Activated naive CD8-positive, alpha-beta T cell treated with anti-CD3 and anti-CD28 coated beads, Interleukin-2, amount 50 U/mL, for 16 hours (primary cell): ENCODE data around the gene IQSEC1.
"Not testable (repeated sequence)": the region's sequence is repeated elsewhere in the genome, so short reads cannot be mapped to it uniquely, and the experiment has no call there.

Source experiments
- DNase-seq: peaks from one replicate; pipeline ENCODE4 v3.0.0-alpha.2; 2020; ENCODE audit warnings: low read depth, low spot score

Gene IQSEC1

DNA sequence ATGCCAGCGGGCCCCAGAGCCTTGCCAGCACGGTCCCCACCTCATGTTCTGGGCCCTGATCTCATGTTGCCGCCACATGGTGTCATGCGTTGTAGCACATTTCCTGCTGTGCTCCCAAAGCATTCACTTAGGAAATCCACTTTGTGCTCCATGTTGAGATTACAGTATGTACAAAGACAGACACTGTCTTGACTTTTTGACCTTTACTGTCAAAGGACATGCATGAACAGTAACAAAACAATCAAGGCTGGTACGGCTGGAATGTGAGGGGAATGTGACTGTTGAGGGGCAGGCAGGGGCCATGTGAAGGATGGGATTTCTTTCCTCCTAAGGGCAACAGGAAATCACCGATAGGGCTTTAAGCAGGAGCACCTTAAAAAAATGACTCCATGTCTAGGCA is 178.6 kb downstream of the IQSEC1 start:
- DNase-seq = no peak

- DNase-seq = no peak
Observed at GRCh38 chr3:12893852-12894251, 179.4 kb downstream of the IQSEC1 start.

DNA sequence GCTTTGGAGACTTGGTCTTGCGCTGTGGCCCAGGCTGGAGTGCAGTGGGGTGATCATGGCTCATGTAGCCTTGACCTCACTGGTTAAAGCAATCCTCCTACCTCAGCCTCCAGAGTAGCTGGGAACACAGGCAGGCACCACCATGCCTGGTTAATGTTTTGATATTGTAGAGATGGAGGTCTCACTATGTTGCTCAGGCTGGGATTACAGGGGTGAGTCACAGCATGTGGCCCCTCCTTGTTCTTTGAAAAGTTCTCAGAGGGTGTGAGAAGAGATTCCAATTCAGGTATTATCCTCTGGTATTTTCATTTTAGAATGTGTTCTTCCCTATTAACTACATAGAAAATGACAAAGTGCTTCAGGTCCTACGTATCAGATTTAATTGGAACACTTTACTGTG is 180.0 kb downstream of the IQSEC1 start:
- no peak for DNase-seq

- no peak for DNase-seq
Observed at GRCh38 chr3:12892840-12893189, 180.4 kb downstream of the IQSEC1 start.

DNA sequence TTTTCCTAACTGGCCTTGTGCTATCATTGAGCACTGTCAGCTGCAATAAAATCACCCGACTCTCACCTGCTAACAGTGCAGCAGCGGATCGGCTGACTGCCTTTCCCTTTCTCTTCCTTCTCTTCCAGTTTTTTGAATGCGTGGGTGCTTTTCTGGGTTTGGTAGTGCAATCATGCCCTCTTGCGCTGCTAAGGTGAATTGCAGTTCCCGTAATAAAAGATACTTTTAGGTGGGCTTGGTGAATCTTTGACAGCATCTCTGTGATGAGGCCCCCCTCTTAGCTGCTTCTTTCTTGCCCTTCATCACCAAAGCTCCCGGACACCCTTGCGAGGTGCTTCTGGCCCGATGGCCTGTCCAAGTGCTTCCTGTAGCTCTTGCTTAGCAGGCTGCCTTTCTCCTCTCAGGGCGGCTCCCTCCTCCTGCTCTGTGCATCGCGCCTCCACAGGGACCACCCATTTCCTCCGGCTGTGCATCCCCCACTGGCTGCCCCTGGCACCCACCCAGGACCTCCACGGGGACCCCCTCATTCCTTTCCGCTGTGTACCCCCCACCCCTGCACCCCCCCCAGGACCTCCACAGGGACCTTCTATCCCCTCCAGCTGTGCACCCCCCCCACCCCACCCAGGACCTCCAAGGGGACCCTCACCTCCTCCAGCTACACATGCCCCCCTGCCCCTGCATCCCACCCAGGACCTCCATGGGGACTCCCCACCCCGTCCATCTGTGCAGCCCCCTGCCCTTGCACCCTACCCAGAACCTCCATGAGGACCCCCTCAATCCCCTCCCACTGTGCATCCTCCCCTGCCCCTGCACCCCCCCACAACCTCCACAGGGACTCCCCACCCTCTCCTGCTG is 181.0 kb downstream of the IQSEC1 start:
- DNase-seq = no peak

DNA sequence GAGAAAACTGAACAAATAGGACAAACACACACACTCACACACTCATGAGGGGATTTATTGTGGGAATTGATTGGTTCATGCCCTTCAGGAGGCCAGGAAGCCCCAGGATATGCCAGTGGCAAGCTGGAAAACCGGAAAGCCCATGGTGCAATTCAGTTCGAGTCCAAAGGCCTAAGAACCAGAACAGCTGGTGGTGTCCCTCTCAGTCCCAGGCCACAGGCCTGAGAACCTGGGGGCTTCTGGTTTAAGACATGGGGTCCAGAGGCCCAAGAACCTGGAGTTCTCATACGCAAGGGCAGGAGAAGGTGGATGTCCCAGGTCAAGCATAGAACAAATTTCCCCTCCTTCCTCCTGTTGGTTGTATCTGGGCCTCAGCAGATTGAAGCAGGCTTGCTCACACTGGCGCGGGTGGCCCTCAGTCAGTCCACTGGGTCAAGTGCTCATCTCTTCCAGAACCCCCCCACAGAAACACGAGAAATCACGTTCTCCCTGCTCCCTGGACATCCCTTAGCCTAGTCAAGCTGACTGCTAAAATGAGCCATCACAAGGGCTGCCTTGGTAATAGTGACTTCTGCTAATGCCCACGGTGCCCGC is 181.7 kb downstream of the IQSEC1 start:
- no peak for DNase-seq

DNA sequence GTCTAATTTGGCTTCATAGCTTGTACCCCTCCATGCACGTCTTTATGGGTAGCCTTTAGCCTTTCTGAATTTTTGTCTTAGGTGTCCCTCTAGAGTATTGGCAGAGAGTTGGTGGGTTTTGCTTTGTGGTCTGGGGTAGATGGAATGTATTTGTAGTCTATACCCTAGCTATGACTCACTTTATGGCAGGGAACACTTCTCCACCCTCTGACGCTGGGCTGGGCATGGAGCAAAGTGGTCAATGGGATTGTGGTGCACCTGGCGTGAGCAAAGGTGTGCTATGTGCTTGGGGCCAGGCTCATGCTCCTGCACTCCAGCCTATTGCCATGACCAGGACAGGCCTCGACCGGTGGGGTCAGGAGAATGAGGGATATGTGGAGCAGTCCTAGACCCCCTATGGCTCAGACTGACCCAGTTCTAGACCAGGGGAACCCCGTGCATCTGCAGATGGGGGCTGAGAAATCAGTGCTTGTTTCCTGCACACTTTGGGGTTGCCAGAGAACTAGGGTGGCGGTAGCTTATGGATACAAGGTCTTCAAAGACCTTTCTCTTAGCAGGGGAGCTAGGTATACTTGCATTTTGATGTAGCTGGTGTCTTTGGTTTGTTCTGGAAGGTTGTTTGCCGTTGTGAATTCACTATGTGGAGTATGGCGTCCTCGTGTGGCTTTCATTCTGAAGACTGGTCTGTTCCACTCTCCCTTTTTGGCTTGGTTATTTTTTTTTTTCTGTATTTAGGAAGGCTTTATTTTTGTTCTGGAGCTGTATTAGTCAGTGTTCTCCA is 182.4 kb downstream of the IQSEC1 start:
- no peak for DNase-seq

DNA sequence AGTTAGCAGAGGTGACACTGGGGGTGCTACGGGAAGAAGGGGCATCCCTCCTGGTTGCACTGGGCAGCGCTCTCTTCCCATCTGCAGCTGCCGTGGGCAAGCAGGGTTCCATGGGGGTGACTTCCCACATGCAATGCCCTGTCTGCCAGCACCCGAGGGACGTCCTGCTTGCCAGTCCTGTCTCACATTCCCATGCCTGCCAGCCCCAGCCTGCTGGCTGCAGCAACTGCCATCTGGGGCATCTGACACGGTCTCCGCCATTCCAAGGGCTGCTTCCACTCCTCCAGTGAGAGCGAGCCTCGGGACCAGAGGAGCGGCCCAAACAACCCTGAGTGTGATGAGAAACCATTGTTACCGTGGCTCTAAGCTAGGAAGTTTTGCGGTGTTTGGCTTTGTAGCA is 186.5 kb downstream of the IQSEC1 start:
- no peak for DNase-seq

- no peak for DNase-seq
Observed at GRCh38 chr3:12886106-12886679, 187.0 kb downstream of the IQSEC1 start.

GRCh38 chr3:12885583-12885930 is 187.7 kb downstream of the IQSEC1 start:
- DNase-seq = no peak

DNA sequence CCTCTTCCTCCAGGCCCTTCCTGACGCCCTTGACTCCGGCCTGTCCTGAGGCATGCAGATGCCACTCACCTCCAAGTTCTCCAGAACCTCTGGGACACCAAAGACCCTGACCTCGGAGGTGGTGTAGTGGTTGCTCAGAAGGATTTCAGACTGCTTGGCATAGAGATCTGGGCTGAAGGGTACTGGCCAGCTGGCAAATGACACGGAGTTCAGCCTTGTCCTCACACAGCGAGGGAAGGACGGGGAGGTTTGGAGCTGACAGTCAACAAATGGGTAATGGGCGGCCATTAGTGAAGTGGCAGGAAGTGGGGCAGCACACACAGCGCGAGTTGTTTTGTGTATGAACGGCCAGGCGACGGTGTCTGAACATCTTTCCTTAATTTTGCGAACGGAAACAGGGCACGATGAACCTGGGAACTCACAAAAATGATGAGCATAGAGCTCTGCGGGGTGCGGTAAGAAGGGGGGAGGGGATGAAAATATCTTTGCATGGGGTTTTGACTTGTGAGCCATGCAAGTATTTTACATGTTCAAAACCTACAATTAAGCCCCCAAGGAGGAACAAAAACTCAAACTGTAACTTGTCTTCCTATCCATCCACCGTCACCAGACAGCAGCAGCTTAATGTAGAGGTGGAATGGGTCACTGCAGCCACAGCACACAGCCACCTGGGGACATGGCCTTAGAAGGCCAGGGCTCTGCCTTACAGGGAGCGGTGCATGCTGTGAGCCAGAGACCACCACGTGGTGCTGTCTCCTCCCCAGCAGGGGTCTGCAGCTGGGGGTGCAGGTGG is 188.2 kb downstream of the IQSEC1 start:
- no peak for DNase-seq

GRCh38 chr3:12884186-12884680 is 189.0 kb downstream of the IQSEC1 start:
- no peak for DNase-seq

DNA sequence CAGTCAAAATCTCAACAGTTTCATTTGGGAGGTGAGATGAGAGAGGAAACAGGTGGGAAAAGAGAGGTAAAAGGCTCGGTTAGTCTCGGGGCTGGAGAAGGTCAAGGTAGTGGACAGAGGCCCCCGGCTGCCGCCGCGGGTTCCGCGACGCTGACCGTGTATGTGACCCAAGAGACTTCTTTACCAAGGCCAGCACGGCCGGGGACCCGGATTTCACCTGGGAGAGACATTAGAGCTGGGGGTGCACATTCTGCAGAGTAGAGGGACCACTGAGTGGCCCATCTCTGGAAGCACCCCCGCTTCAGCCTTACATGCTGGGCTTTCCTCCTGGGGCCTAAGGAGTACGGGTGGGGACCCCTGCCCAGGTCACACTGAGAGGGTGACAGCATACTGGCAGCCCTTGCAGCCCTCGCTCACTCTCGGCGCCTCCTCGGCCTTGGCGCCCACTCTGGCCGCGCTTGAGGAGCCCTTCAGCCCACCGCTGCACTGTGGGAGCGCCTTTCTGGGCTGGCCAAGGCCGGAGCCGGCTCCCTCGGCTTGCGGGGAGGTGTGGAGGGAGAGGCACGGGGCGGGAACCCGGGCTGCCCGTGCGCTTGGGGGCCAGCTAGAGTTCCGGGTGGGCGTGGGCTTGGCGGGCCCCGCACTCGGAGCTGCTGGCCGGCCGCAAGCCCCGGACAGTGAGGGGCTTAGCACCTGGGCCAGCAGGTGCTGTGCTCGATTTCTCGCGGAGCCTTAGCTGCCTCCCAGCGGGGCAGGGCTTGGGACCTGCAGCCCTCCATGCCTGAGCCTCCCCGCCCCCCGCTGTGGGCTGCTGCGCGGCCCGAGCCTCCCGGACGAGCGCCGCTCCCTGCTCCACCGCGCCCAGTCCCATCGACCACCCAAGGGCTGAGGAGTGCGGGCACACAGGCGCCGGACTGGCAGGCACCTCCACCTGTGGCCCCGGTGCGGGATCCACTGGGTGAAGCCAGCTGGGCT is 190.6 kb downstream of the IQSEC1 start:
- no peak for DNase-seq

- not testable (repeated sequence) for DNase-seq
Observed at GRCh38 chr3:12881858-12882257, 191.4 kb downstream of the IQSEC1 start.

- no peak for DNase-seq
Observed at GRCh38 chr3:12879191-12879815, 193.9 kb downstream of the IQSEC1 start.

DNA sequence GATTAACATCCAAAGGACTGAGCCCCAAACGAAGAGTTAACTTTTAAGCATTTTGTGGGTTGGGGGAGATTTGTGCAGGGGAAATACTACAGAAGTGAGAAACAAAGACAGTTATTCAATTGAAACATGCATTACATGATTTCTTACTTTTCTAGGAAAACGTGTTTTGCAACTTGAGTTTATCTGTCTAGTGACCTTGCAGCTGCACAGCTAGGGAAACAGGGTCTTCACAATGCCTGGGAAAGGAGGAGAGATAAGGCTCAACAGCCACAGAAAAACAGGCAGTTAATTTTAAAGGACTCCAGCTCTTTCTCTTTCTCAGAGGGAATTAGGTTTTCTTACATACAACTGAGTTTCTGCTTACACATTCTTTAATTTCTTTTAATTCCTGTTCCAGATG is 194.5 kb downstream of the IQSEC1 start:
- DNase-seq = not testable (repeated sequence)

DNA sequence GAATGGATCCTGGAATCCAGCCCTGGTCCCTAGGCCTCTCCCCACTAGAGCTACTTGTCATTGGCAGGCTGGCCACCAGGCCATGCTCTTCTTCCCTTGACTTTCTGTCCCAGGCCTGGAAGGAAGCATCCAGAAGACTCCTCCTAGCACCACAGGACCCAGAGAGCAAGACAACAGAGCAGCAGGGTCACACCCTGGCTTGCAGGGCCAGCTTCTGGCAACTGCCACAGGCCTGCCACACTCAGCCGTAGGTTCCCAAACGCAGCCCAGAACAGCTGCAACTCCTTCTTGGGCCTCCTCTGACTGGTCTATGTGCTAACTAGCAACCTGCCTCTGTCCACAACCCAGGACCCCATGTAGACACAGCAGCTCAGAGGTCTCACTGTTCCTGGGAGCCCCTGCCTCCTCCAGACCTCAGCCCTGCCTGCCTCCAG is 195.1 kb downstream of the IQSEC1 start:
- DNase-seq = no peak

DNA sequence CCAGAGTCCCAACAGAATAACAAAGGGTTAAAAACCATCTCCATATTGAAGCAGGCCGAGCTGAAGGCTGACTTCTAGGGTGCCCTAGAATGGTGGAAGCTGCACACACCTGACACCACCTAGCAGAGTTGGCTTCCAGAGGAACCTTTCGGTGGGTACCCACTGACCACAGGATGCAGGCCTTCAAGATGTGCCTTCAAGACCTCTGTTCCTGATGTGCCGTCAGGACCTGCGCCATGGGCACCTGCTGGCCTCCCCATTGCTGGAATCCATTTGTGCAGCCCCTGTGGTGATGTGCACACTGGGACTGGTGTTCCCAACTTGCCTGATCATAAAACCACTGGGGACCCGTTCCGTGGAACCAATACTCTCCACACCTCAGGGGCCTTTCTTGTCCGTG is 196.2 kb downstream of the IQSEC1 start:
- DNase-seq = no peak
